ENCODE measurements around the gene TNP2.
A peak's percentile ranks its signal among the peaks of the same experiment; 100 is the strongest.

TNP2 gene

DNA sequence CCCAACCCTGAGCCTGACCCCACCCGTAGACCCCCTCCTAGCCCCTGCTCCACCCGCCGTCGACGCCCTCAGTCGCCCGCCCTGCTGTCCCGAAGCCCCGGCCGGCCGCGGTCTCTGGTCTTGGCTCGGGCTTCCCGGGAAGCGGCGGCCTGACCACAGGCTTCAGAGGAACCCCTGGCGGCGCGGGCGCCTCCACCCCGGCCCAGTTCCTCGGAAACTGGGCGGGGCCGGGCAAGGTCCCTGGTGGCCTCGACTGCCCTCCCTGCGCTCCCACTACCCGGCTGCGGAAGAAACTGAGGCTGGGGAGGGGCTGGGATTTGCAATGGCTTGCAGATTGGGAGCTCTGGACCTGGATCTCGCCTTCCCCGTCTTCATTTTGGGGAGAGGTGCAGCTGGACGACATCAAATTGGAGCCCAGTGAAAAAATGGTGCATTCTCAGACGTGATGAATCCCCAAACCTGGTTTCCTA is 12.4 kb downstream of the TNP2 start:
- no peak for DNase-seq (ENCODE audit: low read depth in 3 of 3, low spot score in 1 of 3)

DNA sequence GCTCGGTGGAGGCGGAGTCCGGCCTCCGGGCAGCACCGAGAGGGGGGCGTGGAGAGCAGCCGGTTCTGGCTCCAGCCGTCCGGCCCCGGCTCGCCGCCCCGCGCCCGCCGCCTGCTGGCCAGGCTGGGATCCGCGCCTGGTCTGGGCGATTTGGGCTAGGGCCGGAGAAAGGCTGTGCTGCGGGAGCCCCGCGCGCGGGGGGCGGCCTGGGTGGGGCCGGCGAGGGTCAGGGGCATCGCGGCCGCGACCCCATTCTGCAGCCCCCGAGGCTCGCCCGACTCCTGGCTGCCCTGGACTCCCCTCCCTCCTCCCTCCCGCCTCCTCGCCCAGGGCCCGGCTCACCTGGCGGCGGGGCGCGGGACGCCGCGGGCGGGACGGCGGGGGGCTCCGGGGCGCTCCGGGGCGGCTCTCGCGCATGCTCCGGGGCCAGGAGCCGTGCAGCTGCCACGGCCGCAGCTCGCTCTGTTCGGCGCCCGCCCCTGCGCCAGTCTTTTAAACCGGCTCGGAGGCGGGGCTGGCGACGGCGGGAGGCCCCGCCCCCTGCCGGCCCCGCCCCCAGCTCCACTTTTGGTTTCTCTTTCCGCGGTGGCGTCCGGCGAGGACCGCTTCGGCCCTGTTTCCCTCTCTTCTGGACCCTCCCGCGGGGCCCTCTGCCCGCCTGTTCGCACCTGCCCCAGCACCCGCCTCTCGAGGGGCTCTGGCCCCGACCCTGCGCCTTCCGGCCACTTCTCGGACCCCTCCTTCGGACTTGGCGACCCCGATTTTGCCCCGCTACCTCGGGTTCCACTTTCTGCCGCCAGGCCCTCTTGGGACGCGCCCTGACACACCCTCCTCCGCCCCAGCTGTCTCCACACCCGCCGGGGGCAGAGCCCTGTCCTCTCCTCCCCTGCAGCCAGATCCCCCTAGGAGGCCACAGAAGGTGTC is 13.1 kb downstream of the TNP2 start, which contains the start of gene SOCS1:
Gene SOCS1 (minus strand): TSS at position 468 of the 924 bp plus-strand sequence. CDS start 726 bp downstream, outside the sequence.
- DNase-seq (ENCODE audit: low read depth in 3 of 3, low spot score in 1 of 3): peak; percentile 75 to 90 (median 87)

DNA sequence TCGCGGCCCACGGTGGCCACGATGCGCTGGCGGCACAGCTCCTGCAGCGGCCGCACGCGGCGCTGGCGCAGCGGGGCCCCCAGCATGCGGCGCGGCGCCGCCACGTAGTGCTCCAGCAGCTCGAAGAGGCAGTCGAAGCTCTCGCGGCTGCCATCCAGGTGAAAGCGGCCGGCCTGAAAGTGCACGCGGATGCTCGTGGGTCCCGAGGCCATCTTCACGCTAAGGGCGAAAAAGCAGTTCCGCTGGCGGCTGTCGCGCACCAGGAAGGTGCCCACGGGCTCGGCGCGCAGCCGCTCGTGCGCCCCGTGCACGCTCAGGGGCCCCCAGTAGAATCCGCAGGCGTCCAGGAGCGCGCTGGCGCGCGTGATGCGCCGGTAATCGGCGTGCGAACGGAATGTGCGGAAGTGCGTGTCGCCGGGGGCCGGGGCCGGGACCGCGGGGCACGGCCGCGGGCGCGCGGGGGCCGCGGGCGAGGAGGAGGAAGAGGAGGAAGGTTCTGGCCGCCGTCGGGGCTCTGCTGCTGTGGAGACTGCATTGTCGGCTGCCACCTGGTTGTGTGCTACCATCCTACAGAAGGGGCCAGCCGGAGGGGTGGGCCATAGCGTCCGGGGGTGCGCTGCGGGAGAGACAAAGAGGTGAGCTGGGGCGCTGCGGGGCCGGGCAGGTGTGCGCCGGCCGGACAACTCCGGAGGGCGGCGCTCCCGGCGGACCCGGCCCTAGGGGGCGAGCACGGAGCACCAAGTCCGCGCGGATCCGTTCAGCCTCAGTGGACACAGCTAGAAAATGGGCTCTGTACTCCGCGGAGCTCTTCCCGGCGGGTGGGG is 14.0 kb downstream of the TNP2 start:
- DNase-seq (ENCODE audit: low read depth in 3 of 3, low spot score in 1 of 3): peak in 1 of 3 donors; percentile 46

DNA sequence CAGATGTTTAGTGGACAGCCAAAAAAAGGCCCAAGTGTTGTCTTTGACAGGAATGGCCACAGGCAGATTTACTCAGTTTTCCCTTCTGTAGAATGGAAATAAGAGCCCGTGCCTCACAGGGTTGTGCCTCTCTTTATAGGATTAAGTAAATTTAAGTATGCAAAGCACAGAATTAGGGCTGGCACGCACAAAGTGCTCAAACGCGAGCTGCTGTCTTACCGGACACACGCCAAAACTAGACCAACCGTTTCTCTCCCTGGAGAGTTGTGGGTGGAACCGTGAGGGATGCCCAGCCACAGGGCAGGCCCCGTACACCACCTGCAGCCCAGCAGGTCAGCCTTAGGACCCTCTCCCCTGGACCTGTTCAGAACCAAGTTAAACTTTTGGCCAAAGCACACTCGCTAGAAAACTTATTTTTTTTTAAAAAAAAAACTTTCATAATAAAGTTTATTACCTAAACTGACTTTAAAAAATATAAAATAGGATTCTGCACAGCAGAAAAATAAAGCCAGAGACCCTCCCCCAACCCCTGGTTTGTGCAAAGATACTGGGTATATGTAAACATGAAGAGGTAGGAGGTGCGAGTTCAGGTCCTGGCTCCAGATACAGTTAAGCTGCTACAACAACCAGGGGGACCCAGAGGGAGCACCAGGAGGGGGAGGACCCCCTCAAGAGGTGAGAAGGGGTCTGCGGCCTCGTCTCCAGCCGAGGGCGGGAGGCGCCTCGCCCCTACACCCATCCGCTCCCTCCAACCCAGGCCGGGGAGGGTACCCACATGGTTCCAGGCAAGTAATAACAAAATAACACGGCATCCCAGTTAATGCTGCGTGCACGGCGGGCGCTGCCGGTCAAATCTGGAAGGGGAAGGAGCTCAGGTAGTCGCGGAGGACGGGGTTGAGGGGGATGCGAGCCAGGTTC is 14.9 kb downstream of the TNP2 start:
- no peak for DNase-seq (ENCODE audit: low read depth in 3 of 3, low spot score in 1 of 3)

DNA sequence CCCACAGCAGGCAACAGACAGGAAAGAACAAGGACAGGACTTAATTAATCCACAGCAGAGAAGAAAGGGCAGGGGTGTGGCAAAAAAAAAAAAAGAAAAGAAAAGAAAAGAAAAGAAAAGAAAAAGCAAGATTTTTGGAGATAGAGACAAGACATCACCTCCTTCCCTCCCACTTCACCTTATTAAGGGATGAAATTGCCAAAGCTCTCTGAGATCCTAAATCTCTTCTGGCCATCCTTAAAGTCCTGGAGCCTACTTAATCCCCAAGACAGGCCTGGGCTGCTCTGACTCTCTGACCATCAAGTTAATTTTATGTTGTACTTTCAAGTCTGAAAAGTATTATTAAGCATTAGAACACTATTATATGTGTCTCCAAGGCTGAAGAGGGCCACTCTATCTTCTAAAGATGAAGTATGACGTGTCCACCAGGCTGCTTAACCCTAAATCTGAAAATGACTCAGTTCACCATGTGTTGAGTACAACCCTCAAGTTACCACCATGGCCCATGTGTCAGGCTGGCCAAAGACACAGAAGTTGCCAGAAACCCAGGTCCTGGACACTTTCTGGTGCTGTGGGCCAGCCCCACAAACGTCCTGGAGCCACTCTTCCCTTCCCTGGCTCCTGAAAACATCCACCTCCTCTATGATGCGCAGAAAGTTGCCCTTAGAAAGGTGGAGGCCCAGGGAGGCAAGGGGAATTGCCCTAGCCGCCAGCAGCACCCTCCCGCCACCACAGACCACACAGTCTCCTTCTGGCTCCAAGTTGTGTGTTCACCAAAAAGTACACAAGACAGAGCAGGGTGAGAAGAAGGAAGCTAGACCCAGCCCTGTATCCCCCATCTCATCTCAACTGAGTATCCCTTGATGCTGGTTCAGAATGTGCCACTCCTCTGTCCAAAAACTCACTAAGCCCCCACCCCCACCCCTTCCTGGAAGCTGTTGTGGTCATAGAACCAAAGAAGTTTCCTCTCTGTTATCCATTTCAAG is 15.8 kb downstream of the TNP2 start:
- DNase-seq (ENCODE audit: low read depth in 3 of 3, low spot score in 1 of 3): no peak

DNA sequence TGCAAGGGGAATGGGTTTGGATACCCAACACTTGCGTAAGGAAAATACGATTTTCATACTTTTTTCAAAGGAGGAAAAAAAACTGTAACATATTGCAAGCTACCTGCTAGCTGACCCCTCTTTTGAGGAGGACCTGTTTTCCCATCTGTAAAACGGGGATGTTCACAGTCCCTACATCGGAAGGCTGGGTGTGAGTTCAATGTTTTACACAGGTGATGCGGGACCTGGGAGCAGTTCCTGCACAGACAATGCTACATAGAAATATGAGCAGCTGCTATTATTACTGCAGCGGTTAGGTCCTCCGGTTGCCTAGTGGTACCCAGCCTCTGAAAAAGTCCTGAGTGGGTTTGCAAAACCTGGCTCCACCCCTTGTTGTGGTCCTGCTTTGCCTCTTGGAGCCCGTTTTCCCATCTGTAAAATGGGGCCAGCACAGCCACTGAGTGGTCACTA is 16.6 kb downstream of the TNP2 start:
- no peak for DNase-seq (ENCODE audit: low read depth in 3 of 3, low spot score in 1 of 3)

DNA sequence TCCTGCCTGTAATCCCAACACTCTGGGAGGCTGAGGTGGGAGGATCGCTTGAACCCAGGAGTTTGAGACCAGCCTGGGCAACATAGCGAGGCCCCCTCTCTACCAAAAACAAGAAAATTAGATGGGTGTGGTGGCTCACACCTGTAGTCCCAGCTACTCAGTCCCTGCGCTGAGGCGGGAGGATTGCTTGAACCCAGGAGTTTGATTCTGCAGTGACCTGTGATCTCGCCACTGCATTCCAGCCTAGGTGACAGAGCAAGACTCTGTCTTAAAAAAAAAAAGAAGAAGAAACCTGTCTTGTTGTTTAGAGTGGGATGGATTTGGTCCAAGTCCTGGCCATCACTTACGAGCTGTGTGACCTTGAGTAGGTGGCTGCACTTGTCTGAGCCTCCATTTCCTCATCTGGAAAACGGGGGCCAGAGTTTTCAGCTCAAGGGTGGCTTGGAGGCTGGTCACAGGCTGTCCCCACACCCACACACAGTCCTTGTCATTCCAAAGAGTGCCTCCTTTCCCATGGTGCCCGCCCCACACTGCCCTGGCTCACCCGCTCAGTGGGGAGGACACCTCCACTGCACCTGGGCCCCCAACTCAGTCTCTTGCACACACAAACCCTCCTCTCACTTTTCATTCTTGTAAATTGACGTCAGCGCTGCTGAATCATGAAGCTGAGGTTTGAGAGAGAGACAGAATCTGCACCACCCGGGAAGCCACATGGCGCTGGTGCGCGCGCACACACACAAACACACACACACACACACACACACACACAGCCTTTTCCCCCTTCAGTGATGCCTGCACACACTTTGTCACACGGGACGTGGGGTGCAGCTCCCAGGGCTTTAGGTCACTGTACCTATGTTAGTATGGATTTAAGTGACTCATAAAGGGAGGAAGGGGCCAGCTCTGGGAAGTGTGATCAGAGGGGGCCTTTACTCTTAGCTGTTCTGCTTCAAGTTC is 17.3 kb downstream of the TNP2 start:
- peak; percentile 60 to 66 (median 65) for DNase-seq (ENCODE audit: low read depth in 3 of 3, low spot score in 1 of 3)

DNA sequence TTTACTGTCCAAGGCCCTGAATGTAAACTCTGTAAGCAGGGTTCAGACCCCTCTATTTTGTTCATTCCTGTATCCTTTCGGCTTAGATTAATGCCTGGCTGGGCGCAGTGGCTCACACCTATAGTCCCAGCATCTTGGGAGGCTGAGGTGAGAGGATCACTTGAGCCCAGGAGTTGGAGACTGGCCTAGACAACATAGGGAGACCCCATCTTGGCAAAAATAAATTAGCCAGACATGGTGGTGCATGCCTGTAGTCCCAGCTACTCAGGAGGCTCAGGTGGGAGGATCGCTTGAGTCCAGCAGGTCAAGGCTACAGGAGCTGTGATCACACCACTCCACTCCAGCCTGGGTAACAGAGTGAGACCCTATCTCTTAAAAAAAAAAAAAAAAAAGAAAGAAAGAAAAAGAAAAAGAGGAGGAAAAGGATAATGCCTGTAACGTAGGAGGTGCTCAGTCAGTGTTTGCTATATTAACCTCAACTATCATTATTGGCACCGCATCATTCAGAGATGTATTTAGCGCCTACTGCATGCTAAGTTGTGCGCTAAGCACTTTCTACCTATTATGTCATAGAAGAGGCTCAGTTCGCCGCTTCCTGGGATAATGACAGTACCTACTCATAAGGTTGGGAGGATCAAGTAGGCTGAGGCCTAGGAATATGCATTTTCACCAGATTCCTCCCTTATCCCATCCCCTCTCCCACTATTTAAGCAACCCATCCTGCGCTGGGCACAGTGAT is 18.2 kb downstream of the TNP2 start:
- DNase-seq (ENCODE audit: low read depth in 3 of 3, low spot score in 1 of 3): no peak

DNA sequence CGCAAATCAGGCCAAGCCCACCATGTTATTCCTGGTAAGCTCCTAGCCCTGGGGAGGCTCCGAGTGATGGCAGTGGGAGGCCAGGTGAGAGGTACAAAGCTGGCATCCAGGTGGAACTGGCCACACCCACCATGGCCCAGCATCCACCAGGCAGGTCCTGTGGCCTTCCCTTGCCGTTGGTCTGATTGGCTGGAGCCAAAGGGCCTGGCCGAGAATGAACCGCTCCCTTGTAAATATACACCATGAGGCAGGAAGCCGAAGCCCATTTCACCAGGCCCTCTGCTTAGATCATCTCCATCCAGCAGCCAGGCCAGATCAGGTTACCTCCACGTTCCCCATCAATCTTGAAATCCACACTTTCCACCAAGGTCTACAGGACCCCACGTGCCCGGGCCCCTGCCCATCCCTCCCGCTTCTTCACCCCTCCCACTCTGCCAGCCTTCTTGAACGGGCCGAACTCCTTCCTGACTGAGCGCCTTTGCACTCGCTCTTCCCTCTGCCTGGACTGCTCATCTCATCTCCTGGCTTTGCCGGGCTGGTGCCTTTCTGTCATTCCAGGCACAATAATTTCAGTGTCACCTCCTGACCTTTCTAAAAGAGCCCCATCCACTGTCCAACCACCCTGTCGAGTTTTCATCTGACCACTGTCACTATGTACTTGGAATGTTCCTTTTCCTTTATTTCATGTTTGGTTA is 18.9 kb downstream of the TNP2 start:
- no peak for DNase-seq (ENCODE audit: low read depth in 3 of 3, low spot score in 1 of 3)

DNA sequence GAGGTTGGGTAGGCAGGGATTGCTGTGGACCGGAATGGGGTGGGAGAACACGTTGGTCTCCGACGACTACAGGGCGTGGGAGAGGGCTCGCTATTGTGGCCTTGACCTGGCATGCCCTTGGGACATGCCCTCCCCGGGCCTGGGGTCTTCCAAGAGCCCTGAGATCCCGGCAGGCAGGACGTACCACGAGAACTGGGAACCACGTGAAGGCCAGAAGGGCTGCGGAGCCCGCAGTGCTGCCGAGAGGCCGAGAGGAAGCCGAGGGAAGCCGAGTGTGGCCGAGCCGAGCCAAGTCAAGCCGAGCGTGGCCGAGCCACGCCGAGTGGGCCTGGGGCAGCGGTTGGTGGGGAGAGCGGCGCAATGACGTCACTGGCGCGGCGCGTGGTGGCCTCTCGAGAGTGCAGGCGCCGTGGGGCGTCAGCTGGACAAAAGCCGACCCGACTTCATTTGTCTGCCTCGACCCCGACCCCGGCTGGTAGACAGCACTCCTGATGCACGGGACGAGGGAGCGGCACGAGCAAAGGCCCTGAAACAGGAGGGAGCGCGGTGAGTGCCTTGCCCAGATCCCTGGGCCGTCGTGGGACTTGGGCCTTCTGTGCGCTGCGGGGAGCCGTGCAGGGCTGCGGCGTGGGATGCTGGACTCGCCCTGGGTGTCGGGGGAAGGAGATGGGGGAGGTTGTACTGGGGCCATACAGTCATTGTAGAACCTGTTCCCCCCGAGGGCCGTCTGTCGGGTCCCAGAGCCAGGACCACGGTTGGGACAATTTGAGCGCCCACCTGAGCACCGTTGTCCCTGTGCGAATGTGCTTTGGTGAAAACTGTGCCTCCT is 19.7 kb downstream of the TNP2 start:
- DNase-seq (ENCODE audit: low read depth in 3 of 3, low spot score in 1 of 3): no peak

DNA sequence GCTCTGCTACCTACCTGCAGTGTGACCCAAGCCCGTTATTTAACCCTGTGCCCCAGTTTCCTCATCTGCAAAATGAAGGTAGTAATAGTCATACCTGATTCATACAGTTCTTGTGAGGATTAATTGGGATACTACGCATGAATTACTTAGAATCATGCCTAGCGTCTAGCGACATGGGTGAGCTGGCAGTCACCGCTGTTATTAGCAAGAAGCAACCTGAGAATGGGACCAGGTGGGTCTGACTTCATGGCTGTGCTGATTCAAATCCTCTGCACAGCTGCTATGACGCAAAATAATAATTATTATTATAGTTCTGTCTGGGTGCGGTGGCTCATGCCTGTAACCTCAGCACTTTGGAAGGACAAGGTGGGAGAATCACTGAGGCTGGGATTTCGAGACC is 21.0 kb downstream of the TNP2 start:
- no peak for DNase-seq (ENCODE audit: low read depth in 3 of 3, low spot score in 1 of 3)

DNA sequence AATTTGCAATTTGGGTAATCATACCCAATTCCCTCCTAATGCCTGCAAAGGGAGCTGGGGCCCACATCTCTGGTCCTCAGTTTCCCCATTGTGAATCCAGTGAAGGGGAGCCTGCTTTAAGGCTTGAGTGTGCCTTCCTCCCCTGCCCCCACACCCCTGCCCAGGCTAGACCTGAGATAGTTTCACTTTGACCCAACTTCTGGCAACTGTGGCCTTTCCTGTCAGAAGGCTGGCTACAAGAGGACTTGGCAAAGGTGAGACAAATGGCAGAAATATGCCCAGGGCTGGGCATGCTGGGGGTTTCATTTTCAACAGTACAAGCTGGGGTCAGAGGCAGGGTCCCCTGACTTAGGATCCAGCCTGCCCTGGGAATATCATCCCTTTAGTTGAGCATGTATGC is 23.1 kb downstream of the TNP2 start:
- no peak for DNase-seq (ENCODE audit: low read depth in 3 of 3, low spot score in 1 of 3)

DNA sequence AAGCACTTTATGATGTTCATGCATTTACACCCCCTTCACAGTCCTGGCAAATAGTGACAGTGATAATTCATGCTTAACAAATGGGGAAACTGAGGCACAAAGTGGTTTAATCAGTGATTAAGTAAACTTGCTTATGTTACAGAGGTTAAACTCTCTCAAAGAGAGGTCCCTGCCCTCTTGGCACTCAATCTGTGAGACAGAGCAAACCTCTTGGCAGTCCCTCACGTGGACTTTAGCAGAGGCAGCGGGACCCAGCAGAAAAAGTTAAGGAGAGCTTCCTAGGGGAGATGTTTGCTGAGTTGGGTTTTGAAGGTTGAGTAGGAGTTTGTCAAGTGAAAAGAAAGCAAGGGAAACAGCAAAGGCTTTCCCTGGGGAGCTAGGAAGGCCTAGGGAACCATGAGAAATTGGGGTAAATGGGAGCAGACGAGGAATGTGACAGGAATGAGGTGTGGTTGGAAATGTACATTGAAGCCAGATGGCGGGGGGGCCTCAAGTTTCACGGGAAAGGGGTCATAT is 23.8 kb downstream of the TNP2 start:
- no peak for DNase-seq (ENCODE audit: low read depth in 3 of 3, low spot score in 1 of 3)

DNA sequence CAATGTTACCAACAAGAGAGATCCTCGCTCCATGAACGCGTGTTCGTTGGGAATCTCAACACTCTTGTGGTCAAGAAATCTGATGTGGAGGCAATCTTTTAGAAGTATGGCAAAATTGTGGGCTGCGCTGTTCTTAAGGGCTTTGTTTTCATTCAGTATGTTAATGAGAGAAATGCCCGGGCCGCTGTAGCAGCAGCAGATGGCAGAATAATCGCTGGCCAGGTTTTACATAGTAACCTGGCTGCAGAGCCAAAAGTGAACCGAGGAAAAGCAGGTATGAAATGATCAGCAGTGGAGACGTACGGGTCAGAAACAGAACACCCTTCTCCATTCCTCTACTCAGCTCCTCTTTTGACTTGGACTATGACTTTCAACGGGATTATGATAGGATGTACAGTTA is 26.5 kb downstream of the TNP2 start:
- no peak for DNase-seq (ENCODE audit: low read depth in 3 of 3, low spot score in 1 of 3)

DNA sequence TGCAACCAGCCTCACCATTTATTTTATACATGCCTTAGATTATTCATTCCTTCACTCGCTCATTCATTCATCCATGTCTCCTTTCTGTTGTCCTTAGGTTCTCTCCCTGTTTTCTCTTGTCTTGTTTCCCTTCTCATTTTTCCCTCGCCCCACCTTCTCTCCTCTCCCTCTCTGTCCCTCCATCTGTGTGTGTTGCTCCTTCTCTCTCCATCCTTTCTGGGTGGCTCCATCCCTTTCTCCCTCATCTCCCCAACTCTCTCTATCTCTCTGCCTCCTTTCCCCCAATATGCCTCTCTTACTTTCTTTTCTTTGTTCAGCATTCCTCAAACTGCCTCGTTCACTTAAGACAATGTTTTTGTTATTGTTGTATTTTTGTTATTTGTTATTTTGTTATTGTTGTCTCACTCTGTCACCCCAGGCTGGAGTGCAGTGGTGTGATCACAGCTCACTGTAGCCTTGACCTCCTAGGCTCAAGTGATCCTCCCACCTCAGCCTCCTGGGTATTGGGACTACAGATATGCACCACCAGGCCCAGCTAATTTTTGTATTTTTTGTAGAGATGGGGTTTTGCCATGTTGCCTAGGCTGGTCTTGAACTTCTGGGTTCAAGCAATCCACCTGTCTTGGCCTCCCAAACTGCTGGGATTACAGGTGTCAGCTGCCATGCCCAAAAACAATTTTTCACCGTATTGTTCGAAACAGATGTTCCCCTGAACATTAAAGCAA is 27.5 kb downstream of the TNP2 start:
- DNase-seq (ENCODE audit: low read depth in 3 of 3, low spot score in 1 of 3): no peak
